IMR-90 (cell line): ENCODE data around the gene SEPSECS. TPM values are rescaled to one million over a fixed set of nuclear protein-coding genes. Genes with fewer than 3 reads are reported as not detected.
A peak's percentile ranks its signal among the peaks of the same experiment; 100 is the strongest.

Source experiments
- ATAC-seq: fragments of 200-7000 bp; cut with Tn5 transposase; 2 replicates; pipeline ENCODE4 v1.9.1; 2020; ENCODE audit warnings: low read depth, mild to moderate bottlenecking, moderate library complexity
- BruUV-seq: library from RNA; stranded (reverse); fragments of 400-500 nt; replicated peaks from 2 replicates; lab custom pipeline; 2021; lab: Mats Ljungman, UMichigan
- CTCF ChIA-PET: fragments of 300-600 bp; formaldehyde crosslinking; extraction: SDS; loops from one replicate; lab custom pipeline; 2021; ENCODE audit warnings: antibody characterized with exemption; lab: Yijun Ruan, JAX
- POLR2A ChIA-PET: fragments of 300-600 bp; sonication (Branson Sonifier 250); formaldehyde crosslinking; loops from one replicate; lab custom pipeline; 2022; ENCODE audit warnings: antibody characterized with exemption; ENCODE audit not compliant: unreplicated experiment; lab: Charles Lee
- DNase-seq: peaks from one replicate; pipeline ENCODE4 v3.0.0; 2013
- H2AFZ ChIP-seq: replicated peaks from 2 replicates; pipeline ENCODE3; 2013; ENCODE audit warnings: low read length, mild to moderate bottlenecking; ENCODE audit not compliant: poor library complexity
- H2AK5ac ChIP-seq: 2 replicates; pipeline ENCODE4 v1.6.1; 2013; ENCODE audit warnings: low read depth, low read length, inconsistent platforms
- H2AK9ac ChIP-seq: replicated peaks from 2 replicates; pipeline ENCODE3; 2013; ENCODE audit warnings: mild to moderate bottlenecking, low read depth, low read length, moderate library complexity; ENCODE audit not compliant: poor library complexity
- H2BK120ac ChIP-seq: 2 replicates; pipeline ENCODE4 v1.6.1; 2013; ENCODE audit warnings: low read depth, low read length, inconsistent platforms
- H2BK15ac ChIP-seq: 3 replicates; pipeline ENCODE4 v1.6.1; 2013; ENCODE audit warnings: low read depth, low read length, inconsistent platforms
- H2BK20ac ChIP-seq: 2 replicates; pipeline ENCODE4 v1.6.1; 2013; ENCODE audit warnings: low read depth, mild to moderate bottlenecking, inconsistent platforms, low read length, moderate library complexity
- H2BK5ac ChIP-seq: 2 replicates; pipeline ENCODE4 v1.6.1; 2013; ENCODE audit warnings: mild to moderate bottlenecking, low read depth, low read length, inconsistent platforms; ENCODE audit not compliant: poor library complexity, severe bottlenecking
- H3K14ac ChIP-seq: replicated peaks from 2 replicates; pipeline ENCODE4 v1.6.1; 2013; ENCODE audit warnings: low read depth, low read length, inconsistent platforms
- H3K18ac ChIP-seq: 2 replicates; pipeline ENCODE4 v1.6.1; 2013; ENCODE audit warnings: low read depth, low read length, control low read depth
- H3K23ac ChIP-seq: 2 replicates; pipeline ENCODE4 v1.6.1; 2013; ENCODE audit warnings: low read depth, low read length, inconsistent platforms
- H3K27ac ChIP-seq: 2 replicates; pipeline ENCODE4 v1.5.1; 2013; ENCODE audit warnings: mild to moderate bottlenecking, control low read depth, low read length; ENCODE audit not compliant: insufficient read depth
- H3K27me3 ChIP-seq: 2 replicates; pipeline ENCODE4 v1.6.1; 2013; ENCODE audit warnings: low read length; ENCODE audit not compliant: control insufficient read depth, insufficient read depth
- H3K36me3 ChIP-seq: 2 replicates; pipeline ENCODE4 v1.6.1; 2013; ENCODE audit warnings: low read length, mixed read lengths; ENCODE audit not compliant: control insufficient read depth, insufficient read depth
- H3K4ac ChIP-seq: 2 replicates; pipeline ENCODE4 v1.6.1; 2013; ENCODE audit warnings: low read depth, low read length, inconsistent platforms
- H3K4me1 ChIP-seq: 2 replicates; pipeline ENCODE4 v1.6.1; 2013; ENCODE audit warnings: low read length, mixed read lengths; ENCODE audit not compliant: control insufficient read depth, insufficient read depth
- H3K4me2 ChIP-seq: 2 replicates; pipeline ENCODE4 v1.6.1; 2013; ENCODE audit warnings: low read depth, mild to moderate bottlenecking, control low read depth, low read length, moderate library complexity
- H3K4me3 ChIP-seq: 2 replicates; pipeline ENCODE4 v1.5.1; 2013; ENCODE audit warnings: low read depth, mild to moderate bottlenecking, control low read depth, low read length, moderate library complexity; ENCODE audit not compliant: insufficient read depth
- H3K56ac ChIP-seq: 2 replicates; pipeline ENCODE4 v1.6.1; 2013; ENCODE audit warnings: low read length, inconsistent platforms; ENCODE audit not compliant: insufficient read depth; ENCODE audit errors: extremely low read depth
- H3K79me1 ChIP-seq, 2 experiments: 2 replicates each; pipeline ENCODE4 v1.6.1; 2013; ENCODE audit warnings: low read length in 2 of 2, inconsistent platforms in 1 of 2, low read depth in 1 of 2
- H3K9ac ChIP-seq: 2 replicates; pipeline ENCODE4 v1.6.1; 2013; ENCODE audit warnings: low read depth, low read length, control low read depth
- H3K9me1 ChIP-seq: 2 replicates; pipeline ENCODE4 v1.6.1; 2013; ENCODE audit warnings: low read length, inconsistent platforms; ENCODE audit not compliant: insufficient read depth
- H3K9me3 ChIP-seq: 2 replicates; pipeline ENCODE4 v1.6.1; 2013; ENCODE audit warnings: low read length; ENCODE audit not compliant: control insufficient read depth, insufficient read depth
- H4K20me1 ChIP-seq: 2 replicates; pipeline ENCODE4 v1.6.1; 2013; ENCODE audit warnings: low read length, inconsistent platforms; ENCODE audit not compliant: insufficient read depth
- H4K5ac ChIP-seq: 2 replicates; pipeline ENCODE4 v1.6.1; 2013; ENCODE audit warnings: mild to moderate bottlenecking, low read depth, low read length, control low read depth
- H4K8ac ChIP-seq, 2 experiments: 2 replicates each; pipeline ENCODE4 v1.6.1; 2013; ENCODE audit warnings: low read depth in 2 of 2, low read length in 2 of 2, control low read depth in 1 of 2, inconsistent platforms in 1 of 2
- H4K91ac ChIP-seq: 2 replicates; pipeline ENCODE4 v1.6.1; 2013; ENCODE audit warnings: low read depth, low read length, inconsistent platforms; ENCODE audit not compliant: insufficient read depth
- RAD21 ChIP-seq: IDR thresholded peaks from 2 replicates; pipeline ENCODE4 v1.6.1; 2012; ENCODE audit warnings: low read length, improper control_type of control experiment
- USF2 ChIP-seq: fragments of 150-350 bp; IDR thresholded peaks from 2 replicates; pipeline ENCODE4 v1.6.1; 2017; ENCODE audit warnings: mild to moderate bottlenecking, antibody characterized with exemption, low read length, low read depth
- WGBS, 2 experiments: methylation state at CpG; one replicate each; pipeline versions ENCODE4 v1.1.5 to v1.1.7; 2013; ENCODE audit warnings: missing lambda C conversion rate in 2 of 2; ENCODE audit not compliant: insufficient read length in 1 of 2; ENCODE audit errors: extremely low coverage in 2 of 2; 5-methylcytosine and 5-hydroxymethylcytosine counted together
- dilution Hi-C: fragments of 300-500 bp; cut with HindIII; formaldehyde crosslinking; loops from one replicate; pipeline ENCODE4 v1.14.3; 2018; ENCODE audit warnings: low sequenced_read_pairs; ENCODE audit not compliant: unreplicated experiment
- in situ Hi-C: fragments of 300-500 bp; cut with MboI; formaldehyde crosslinking; loops from 3 replicates; pipeline ENCODE4 v1.14.3; 2019; ENCODE audit warnings: low sequenced_read_pairs, inconsistent platforms, mixed read lengths
- intact Hi-C: fragments of 100-400 bp; cut with micrococcal nuclease; formaldehyde crosslinking; loops from 2 replicates; pipeline ENCODE4 v1.10.0; 2022
- polyA plus RNA-seq, 3 experiments: library from polyadenylated mRNA; depleted of rRNA; stranded (reverse); fragments of >200 nt; gene quantifications; 2 replicates each; pipeline ENCODE4 v1.2.3, GENCODE V29; 2012; ENCODE audit warnings: low replicate concordance in 1 of 3
- total RNA-seq: library from RNA; depleted of rRNA; stranded (reverse); fragments of >200 nt; gene quantifications from 2 replicates; pipeline ENCODE4 v1.2.3, GENCODE V29; 2012

Gene SEPSECS
- total and polyA plus RNA-seq, 2 of the 4 experiments (the other 2 are of a cell fraction), result 1.7 to 5.0 TPM

- intact Hi-C loops (no loop called here), in situ Hi-C loops (no loop called here), dilution Hi-C loops (no loop called here)
- no peak overlapping the region for H3K14ac ChIP-seq
- no peak for ATAC-seq
- no peak overlapping the region for H4K8ac ChIP-seq
- H2BK120ac ChIP-seq, result no peak overlapping the region
- no peaks in the 10 kb centered on the region for H3K4me1 ChIP-seq
- H2AK5ac ChIP-seq, result no peak overlapping the region
- ChIA-PET POLR2A (no interaction called here), CTCF (no interaction called here)
- WGBS, 2 experiments, result 20% methylated on average over 1 of the region's 6 CpGs; no CpG with 5 or more reads in 1 of the 2 experiments
- DNase-seq, result no peak
- no peaks in the 10 kb centered on the region for H3K79me1 ChIP-seq
- H3K9me3 ChIP-seq, result no peaks in the 10 kb centered on the region
- no peak for TF ChIP-seq RAD21
- peak; percentile 30; the same call in 1 of the 2 replicates for TF ChIP-seq USF2
- BruUV-seq, result no TSS peak
- H4K91ac ChIP-seq, result no peak overlapping the region
- no peak overlapping the region for H2AFZ ChIP-seq
- H3K27me3 ChIP-seq, result peaks cover 38% of the 10 kb centered on the region
- no peak overlapping the region for H3K18ac ChIP-seq
- no peak overlapping the region for H3K23ac ChIP-seq
- no peak overlapping the region for H3K4ac ChIP-seq
- H3K4me3 ChIP-seq, result no peak overlapping the region
- no peaks in the 10 kb centered on the region for H4K20me1 ChIP-seq
- H3K9me1 ChIP-seq, result 0 out of 2 replicates have a peak, but pooled peaks cover 4% of the 10 kb centered on the region
- no peak overlapping the region for H2BK15ac ChIP-seq
- no peak overlapping the region for H3K27ac ChIP-seq
- no peak overlapping the region for H2BK5ac ChIP-seq
- H3K4me2 ChIP-seq, result no peak overlapping the region
- H3K9ac ChIP-seq, result no peak overlapping the region
- no peak overlapping the region for H4K5ac ChIP-seq
- H2BK20ac ChIP-seq, result no peak overlapping the region
- no peak overlapping the region for H2AK9ac ChIP-seq
- no peaks in the 10 kb centered on the region for H3K36me3 ChIP-seq
- no peak overlapping the region for H3K56ac ChIP-seq
These were observed 52.3 kb downstream of the SEPSECS start for GRCh38 chr4:25107827-25108516.
